ENCODE data around the gene ZNF689. TPM values are rescaled to one million over a fixed set of nuclear protein-coding genes. Genes with fewer than 3 reads are reported as not detected.

ZNF689 gene
- total and polyA plus RNA-seq, 7 donors, result 3.4 to 9.6 (median 5.8) TPM

DNA sequence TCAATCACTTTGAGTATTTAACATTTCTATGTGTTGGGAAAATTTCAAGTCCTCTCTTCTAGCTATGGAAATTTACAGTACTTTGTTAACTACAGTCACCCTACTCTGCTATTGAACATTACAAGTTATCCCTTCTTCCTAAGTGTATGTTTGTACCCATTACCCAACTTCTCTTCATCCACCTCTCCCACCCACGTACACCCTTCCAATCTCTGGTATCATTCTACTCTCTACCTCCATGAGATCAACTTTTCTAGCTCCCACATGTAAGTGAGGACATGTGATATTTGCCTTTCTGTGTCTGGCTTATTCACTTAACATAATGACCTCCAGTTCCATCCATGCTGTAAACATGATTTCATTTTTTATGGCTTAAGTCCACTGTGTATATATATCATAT, 35.5 kb downstream of the ZNF689 start:
- Histone ChIP-seq H3K27me3 (ENCODE audit: insufficient read depth in 3 of 3, low read length in 2 of 3) (no peaks in the 10 kb centered on the region), H3K36me3 (ENCODE audit: insufficient read depth in 1 of 2, low read depth in 1 of 2) (peaks cover 0 to 28% of the 10 kb centered on the region in 2 donors), H3K4me1 (peaks cover 16% of the 10 kb centered on the region), H3K4me3 (no peak overlapping the region), H3K27ac (no peak overlapping the region), H3K9me3 (no peaks in the 10 kb centered on the region)
- no peak for DNase-seq
- 70 to 88% (median 82%) methylated on average over 1 of the region's 1 CpG for WGBS, 3 donors
- no peak for ATAC-seq
- TF ChIP-seq, protein P1, sequence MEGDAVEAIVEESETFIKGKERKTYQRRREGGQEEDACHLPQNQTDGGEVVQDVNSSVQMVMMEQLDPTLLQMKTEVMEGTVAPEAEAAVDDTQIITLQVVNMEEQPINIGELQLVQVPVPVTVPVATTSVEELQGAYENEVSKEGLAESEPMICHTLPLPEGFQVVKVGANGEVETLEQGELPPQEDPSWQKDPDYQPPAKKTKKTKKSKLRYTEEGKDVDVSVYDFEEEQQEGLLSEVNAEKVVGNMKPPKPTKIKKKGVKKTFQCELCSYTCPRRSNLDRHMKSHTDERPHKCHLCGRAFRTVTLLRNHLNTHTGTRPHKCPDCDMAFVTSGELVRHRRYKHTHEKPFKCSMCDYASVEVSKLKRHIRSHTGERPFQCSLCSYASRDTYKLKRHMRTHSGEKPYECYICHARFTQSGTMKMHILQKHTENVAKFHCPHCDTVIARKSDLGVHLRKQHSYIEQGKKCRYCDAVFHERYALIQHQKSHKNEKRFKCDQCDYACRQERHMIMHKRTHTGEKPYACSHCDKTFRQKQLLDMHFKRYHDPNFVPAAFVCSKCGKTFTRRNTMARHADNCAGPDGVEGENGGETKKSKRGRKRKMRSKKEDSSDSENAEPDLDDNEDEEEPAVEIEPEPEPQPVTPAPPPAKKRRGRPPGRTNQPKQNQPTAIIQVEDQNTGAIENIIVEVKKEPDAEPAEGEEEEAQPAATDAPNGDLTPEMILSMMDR (IDR thresholded peaks at IDR 0.05), result no peak
- intact Hi-C loops (cut with DNase I), result loop anchor here in 1 of 2 donors (5.0 kb wide), 2 partner anchors 47 to 78 kb away; partner anchors contain the start of genes PRR14 and ZNF768

DNA sequence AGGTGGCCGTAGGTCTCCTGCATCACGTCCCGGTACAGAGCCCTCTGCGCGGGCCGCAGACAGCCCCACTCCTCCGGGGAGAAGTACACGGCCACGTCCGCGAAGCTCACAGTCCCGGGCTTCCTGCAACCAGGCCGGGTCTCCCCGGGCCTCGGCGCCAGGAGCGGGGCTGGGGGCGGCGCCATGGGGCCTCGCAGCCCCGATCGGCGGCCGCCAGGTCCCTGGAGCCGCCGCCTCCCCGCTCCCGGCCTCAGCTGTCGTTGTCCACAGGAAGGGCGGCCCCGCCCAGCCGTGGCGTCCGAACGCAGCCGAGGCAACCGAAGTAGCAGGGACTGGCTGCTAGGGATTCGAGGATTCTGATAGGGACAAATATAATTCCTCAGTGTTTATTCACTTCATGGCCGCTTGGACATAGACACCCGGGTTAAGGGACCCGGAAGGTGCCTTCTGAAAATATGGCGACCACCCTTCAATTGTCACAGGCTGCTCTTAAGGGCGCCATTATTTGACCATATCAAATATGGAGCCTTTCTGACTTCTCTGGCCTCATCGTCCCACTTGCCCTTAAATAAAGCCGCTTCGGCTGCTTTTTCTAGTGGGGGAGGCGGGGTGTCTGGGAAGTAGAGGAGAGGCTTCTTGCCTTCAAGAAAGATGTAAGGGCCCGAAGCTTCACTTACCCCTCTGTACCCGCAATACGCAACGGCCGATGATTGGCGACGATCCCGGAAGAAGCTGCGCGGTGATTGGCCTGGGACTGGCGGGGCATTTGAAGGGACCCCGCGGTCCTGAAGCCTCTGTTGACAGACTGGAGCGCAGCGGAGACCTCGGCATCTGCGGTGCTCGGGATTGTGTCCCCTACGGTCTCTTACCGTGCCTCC, 38.5 kb downstream of the ZNF689 start, which contains the start of gene ZNF688:
ZNF688 (minus strand) TSS at position 270 of the 878 bp plus-strand sequence; CDS start at position 185, 85 bp downstream.
- peaks cover 0 to 9% of the 10 kb centered on the region in 2 donors for H3K36me3 ChIP-seq (ENCODE audit: insufficient read depth in 1 of 2, low read depth in 1 of 2)
- intact Hi-C loops (cut with DNase I), result loop anchor here in 1 of 2 donors (5.0 kb wide), 2 partner anchors 44 to 81 kb away; partner anchors contain the start of genes PRR14 and ZNF768
- DNase-seq, result peak; percentile 96 to 98
- TF ChIP-seq, protein P1 (IDR thresholded peaks at IDR 0.05), result no peak
- ATAC-seq, result peak; percentile 88 to 90 (median 89)
- peak within 1 kb of the TSS; percentile 97 for H3K27ac ChIP-seq
- H3K27me3 ChIP-seq (ENCODE audit: insufficient read depth in 3 of 3, low read length in 2 of 3), result no peaks in the 10 kb centered on the region
- peak within 1 kb of the TSS; percentile 91 for H3K4me3 ChIP-seq
- H3K9me3 ChIP-seq, result no peaks in the 10 kb centered on the region
- 0% methylated on average over 61 to 67 of the region's 67 CpGs for WGBS, 3 donors
- H3K4me1 ChIP-seq, result peaks cover 16% of the 10 kb centered on the region

DNA sequence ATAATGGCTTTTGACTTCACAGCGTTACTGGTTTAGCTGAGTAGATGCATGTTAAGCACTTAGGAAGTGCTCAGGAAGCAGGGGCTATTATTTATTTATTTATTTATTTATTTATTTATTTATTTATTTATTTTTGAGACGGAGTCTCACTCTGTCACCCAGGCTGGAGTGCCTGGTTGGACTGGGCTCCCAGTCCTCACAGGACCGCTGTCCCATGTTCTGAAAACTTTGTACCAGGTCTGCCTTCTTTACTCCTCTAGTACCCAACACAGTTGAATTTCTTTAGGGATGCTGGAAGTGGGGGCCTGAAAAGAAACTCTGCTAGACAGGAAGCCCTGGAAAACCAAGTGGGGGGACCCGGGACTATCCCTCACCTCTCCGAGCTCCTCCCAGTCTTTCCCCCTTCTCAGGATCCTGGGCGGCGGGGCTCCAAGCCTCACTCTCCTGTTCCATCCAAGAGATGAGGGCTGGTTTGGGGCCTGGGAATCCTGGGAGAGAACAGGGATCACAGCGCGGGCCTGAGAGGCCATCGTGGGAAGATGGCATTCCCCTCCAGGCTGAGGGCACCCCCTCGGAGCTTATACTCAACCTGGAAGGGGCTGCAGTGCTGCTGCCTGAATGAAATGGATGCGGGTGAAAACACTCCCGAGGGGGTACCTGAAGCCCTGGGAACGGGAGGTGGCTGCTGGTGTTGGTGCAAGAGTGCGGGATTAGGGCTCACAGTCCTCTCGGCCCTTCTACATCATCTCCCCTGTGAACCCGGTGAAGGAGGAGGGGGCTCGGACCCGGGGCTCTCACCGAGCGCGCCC, 39.3 kb downstream of the ZNF689 start:
- H3K4me1 ChIP-seq, result peaks cover 16% of the 10 kb centered on the region
- intact Hi-C loops (cut with DNase I), result loop anchor here in 1 of 2 donors (5.0 kb wide), 2 partner anchors 44 to 81 kb away; partner anchors contain the start of genes PRR14 and ZNF768
- no peaks in the 10 kb centered on the region for H3K27me3 ChIP-seq (ENCODE audit: insufficient read depth in 3 of 3, low read length in 2 of 3)
- WGBS, 3 donors, result 5 to 6% (median 6%) methylated on average over 21 to 22 of the region's 22 CpGs
- no peaks in the 10 kb centered on the region for H3K9me3 ChIP-seq
- peak overlapping the region; percentile 91 for H3K4me3 ChIP-seq
- ATAC-seq (peak in 3 of 4 donors; percentile 1 to 14 (median 9)), DNase-seq (peak; percentile 33 to 64)
- TF ChIP-seq, protein P1 (IDR thresholded peaks at IDR 0.05), result no peak
- H3K27ac ChIP-seq, result peak overlapping the region; percentile 97
- peaks cover 0 to 9% of the 10 kb centered on the region in 2 donors for H3K36me3 ChIP-seq (ENCODE audit: insufficient read depth in 1 of 2, low read depth in 1 of 2)

GRCh38 chr16:30569746-30570635, 40.2 kb downstream of the ZNF689 start:
- Histone ChIP-seq H3K4me1 (peaks cover 16% of the 10 kb centered on the region), H3K27me3 (ENCODE audit: insufficient read depth in 3 of 3, low read length in 2 of 3) (no peaks in the 10 kb centered on the region), H3K36me3 (ENCODE audit: insufficient read depth in 1 of 2, low read depth in 1 of 2) (peaks cover 0 to 9% of the 10 kb centered on the region in 2 donors), H3K4me3 (peak overlapping the region; percentile 91), H3K27ac (peak overlapping the region; percentile 97), H3K9me3 (no peaks in the 10 kb centered on the region)
- no peak for ATAC-seq
- TF ChIP-seq, protein P1 (IDR thresholded peaks at IDR 0.05), result no peak
- no peak for DNase-seq
- 79 to 85% (median 83%) methylated on average over 38 to 44 of the region's 44 CpGs for WGBS, 3 donors
- intact Hi-C loops (cut with DNase I), result loop anchor here in 1 of 2 donors (5.0 kb wide), 2 partner anchors 43 to 82 kb away; partner anchors contain the start of genes PRR14 and ZNF768
